Measurements from ENCODE around the gene ADGRD2.

GRCh38 chr9:124499216-124499615 lies 49.0 kb downstream of the ADGRD2 start:
- TF ChIP-seq CTCF (IDR thresholded peaks at IDR 0.05) (no peak), POLR2A (IDR thresholded peaks at IDR 0.05) (no peak)

Data from Peyer's patch (tissue), 4 donors.